Lower leg skin (tissue), 4 donors: ENCODE data around the gene LOXHD1. TPM values are rescaled to one million over a fixed set of nuclear protein-coding genes. Genes with fewer than 3 reads are reported as not detected.

Source experiments
- DNase-seq, 2 donors: peaks; one replicate each; pipeline ENCODE4 v3.0.0-alpha.2; 2019; ENCODE audit warnings: low spot score in 2 of 2
- H3K4me3 ChIP-seq: fragments of 200-600 bp; sonication (generic); 2 replicates; pipeline ENCODE4 v1.5.1; 2017; ENCODE audit warnings: mild to moderate bottlenecking, low read depth; ENCODE audit not compliant: poor library complexity, severe bottlenecking
- POLR2A ChIP-seq, 2 donors: fragments of 450-650 bp; IDR thresholded peaks; one replicate each; pipeline ENCODE4 v1.6.1; 2016 to 2017; ENCODE audit warnings: antibody characterized with exemption in 2 of 2, mild to moderate bottlenecking in 1 of 2, moderate library complexity in 1 of 2
- WGBS, 2 donors: methylation state at CpG; one replicate each; pipeline ENCODE4 v1.1.5; 2018; 5-methylcytosine and 5-hydroxymethylcytosine counted together
- intact Hi-C: fragments of 100-400 bp; cut with DNase I; formaldehyde crosslinking; loops from one replicate; pipeline ENCODE4 v1.15.0; 2023; ENCODE audit warnings: low total_unique reads
- total RNA-seq, 4 donors: library from RNA; depleted of rRNA; stranded (reverse); fragments of >200 nt; gene quantifications; one replicate each; pipeline ENCODE4 v1.1.0, GENCODE V29; 2016
- TF ChIP-seq, protein P1 (sequence below), 3 donors: fragments of 450-650 bp; IDR thresholded peaks; one replicate each; pipeline ENCODE4 v1.5.1; 2016; ENCODE audit warnings: antibody characterized with exemption in 3 of 3, mild to moderate bottlenecking in 3 of 3, moderate library complexity in 2 of 3

Gene LOXHD1
- total RNA-seq, 4 donors from 2014 or later: 0.02 to 0.97 (median 0.32) TPM; not detected in 1

- no peak overlapping the region for H3K4me3 ChIP-seq
- TF ChIP-seq, protein P1, sequence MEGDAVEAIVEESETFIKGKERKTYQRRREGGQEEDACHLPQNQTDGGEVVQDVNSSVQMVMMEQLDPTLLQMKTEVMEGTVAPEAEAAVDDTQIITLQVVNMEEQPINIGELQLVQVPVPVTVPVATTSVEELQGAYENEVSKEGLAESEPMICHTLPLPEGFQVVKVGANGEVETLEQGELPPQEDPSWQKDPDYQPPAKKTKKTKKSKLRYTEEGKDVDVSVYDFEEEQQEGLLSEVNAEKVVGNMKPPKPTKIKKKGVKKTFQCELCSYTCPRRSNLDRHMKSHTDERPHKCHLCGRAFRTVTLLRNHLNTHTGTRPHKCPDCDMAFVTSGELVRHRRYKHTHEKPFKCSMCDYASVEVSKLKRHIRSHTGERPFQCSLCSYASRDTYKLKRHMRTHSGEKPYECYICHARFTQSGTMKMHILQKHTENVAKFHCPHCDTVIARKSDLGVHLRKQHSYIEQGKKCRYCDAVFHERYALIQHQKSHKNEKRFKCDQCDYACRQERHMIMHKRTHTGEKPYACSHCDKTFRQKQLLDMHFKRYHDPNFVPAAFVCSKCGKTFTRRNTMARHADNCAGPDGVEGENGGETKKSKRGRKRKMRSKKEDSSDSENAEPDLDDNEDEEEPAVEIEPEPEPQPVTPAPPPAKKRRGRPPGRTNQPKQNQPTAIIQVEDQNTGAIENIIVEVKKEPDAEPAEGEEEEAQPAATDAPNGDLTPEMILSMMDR (IDR thresholded peaks at IDR 0.05): no peak
- TF ChIP-seq POLR2A (IDR thresholded peaks at IDR 0.05): no peak
- no peak for DNase-seq
- intact Hi-C loops: no loop called here
- 81 to 87% methylated on average over 6 of the region's 6 CpGs for WGBS, 2 donors
Measured at GRCh38 chr18:46570666-46571065, 86.4 kb downstream of the LOXHD1 start.

GRCh38 chr18:46570134-46570533 is 86.9 kb downstream of the LOXHD1 start:
- 72 to 79% methylated on average over 5 of the region's 5 CpGs for WGBS, 2 donors

DNA sequence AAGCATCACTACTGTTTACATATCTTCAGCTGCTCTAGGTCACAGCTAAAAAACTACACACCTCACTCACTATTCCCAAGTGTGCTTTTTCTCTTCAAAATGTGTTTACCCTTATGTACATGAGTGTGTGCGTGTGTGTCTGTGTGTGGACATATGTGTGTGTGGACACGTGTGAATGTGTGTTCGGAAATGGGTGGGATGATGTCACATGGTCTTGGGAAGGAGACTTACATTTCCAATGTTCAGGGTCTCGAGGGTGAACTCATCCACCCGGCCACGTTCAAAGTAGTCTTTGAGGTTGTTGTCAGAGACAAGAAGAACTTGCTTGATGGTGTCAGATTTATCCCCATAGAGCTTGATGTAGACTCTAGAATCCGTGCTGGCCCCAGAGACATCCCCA is 87.8 kb downstream of the LOXHD1 start:
- no peak for TF ChIP-seq POLR2A (IDR thresholded peaks at IDR 0.05)
- TF ChIP-seq, protein P1 (IDR thresholded peaks at IDR 0.05): no peak
- DNase-seq: peak in 1 of 2 donors; percentile 36

More at GRCh38 chr18:46570134-46570533, 86.9 kb downstream of the LOXHD1 start:
- no peak for DNase-seq
- H3K4me3 ChIP-seq: no peak overlapping the region
- no peak for TF ChIP-seq POLR2A (IDR thresholded peaks at IDR 0.05)
- intact Hi-C loops: no loop called here

GRCh38 chr18:46567196-46567595 is 89.8 kb downstream of the LOXHD1 start:
- no peak for DNase-seq
- 63 to 70% methylated on average over 2 of the region's 2 CpGs for WGBS, 2 donors
- intact Hi-C loops: no loop called here
- TF ChIP-seq, protein P1 (IDR thresholded peaks at IDR 0.05): no peak
- TF ChIP-seq POLR2A (IDR thresholded peaks at IDR 0.05): no peak
- H3K4me3 ChIP-seq: no peak overlapping the region

More for the DNA sequence above, 87.8 kb downstream of the LOXHD1 start:
- no peak overlapping the region for H3K4me3 ChIP-seq
- intact Hi-C loops: no loop called here
- 77 to 81% methylated on average over 7 of the region's 7 CpGs for WGBS, 2 donors

DNA sequence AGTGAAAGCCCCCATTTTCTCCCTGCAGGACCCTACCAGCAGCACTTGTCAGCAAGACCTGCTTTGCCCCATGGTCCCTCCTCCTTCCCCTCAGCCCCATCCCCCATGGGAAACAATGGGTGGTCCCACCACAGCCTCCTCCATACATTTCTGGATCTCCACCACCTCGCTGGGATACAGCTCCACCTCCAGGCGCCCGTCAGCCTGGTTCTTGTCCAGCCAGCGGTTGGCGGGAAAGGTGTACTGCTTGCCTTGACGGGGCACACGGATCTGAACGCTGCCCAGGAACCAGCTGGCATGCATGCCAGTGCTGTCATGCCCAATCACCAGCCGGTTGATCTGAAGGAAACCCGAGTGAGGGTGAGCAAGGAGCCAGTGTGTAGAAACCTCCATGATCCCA is 90.9 kb downstream of the LOXHD1 start:
- TF ChIP-seq, protein P1 (IDR thresholded peaks at IDR 0.05): no peak
- TF ChIP-seq POLR2A (IDR thresholded peaks at IDR 0.05): no peak
- peak in 1 of 2 donors; percentile 75 for DNase-seq
- intact Hi-C loops: no loop called here
- 64 to 84% methylated on average over 10 of the region's 10 CpGs for WGBS, 2 donors
- H3K4me3 ChIP-seq: no peak overlapping the region

DNA sequence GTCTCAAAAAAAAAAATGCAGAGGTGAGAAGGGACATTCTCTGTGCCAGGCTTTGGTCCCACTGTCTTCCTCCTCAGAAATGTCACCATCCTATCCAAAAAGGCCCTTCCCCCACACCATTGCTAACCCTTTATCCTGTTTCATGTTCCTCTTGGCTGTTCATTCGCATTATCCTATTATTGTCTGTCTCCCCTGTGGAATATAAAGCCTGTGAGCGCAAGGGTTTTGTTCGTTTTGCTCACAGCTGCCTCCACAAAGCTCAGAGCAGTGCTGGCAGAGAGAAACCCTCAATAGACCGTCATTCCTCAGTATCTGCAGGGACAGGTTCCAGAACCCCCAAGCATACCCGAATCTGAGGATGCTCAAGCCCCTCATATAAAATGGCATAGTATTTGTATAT is 91.8 kb downstream of the LOXHD1 start:
- no peak for TF ChIP-seq POLR2A (IDR thresholded peaks at IDR 0.05)
- TF ChIP-seq, protein P1 (IDR thresholded peaks at IDR 0.05): no peak
- H3K4me3 ChIP-seq: no peak overlapping the region
- intact Hi-C loops: no loop called here
- DNase-seq: no peak
- WGBS, 2 donors: 76 to 80% methylated on average over 5 of the region's 5 CpGs
